Germinal center (tissue), 1 donor: ENCODE measurements around the gene LARP7.
"Not testable (repeated sequence)": the region's sequence is repeated elsewhere in the genome, so short reads cannot be mapped to it uniquely, and the experiment has no call there.

Experiments
- DNase-seq: peaks from one replicate; pipeline ENCODE4 v3.0.0; 2012; ENCODE audit warnings: mixed read lengths, low spot score

Gene LARP7

DNA sequence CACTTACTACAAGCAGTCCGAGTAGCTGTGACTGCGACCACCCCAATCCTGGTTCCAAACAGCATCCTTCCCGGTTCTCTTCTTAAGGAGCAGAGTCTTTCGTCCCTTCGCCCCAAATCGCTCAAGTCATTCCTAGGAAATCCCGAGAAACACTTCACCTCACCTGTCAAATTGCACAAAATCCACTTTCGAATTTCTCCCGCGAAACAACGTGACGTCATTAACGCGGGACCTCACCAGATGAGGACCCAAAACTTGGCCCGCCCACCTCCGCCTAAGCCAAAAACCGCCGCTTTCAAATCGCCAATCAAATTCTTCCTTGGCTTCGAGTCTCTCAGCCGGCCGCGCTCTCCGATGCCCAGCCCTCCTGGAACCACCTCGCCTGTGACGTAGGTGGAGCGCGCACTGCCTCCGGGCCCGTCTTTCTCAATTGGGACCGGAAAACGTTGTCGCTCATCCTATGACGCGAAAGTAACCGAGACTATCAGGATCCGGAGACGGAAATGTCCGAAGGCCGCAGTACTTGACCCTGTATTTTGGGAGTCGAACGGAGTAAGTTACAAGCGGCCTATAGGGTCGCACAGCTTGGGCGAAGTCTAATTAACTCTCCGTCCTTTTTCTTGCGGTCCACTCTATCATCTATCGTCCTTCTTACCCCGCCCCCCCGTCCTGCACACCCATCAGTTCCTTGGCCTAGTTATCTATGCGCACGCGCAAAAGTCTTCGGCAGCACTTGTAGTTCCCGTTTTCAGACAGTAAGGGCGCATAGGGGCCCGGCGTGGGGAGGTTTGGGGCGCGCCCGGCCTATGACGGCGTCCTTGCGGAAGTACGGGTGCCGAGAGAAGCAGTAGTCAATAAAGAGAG lies at the start of gene LARP7, which contains the start of gene ZGRF1:
Gene LARP7 (plus strand): TSS at position 456 of the 864 bp plus-strand sequence. CDS start 7,527 bp downstream, outside the sequence.
Gene ZGRF1 (minus strand): TSS at position 222 of the 864 bp plus-strand sequence. CDS start 3,733 bp downstream, outside the sequence.
- peak; percentile 90 for DNase-seq

DNA sequence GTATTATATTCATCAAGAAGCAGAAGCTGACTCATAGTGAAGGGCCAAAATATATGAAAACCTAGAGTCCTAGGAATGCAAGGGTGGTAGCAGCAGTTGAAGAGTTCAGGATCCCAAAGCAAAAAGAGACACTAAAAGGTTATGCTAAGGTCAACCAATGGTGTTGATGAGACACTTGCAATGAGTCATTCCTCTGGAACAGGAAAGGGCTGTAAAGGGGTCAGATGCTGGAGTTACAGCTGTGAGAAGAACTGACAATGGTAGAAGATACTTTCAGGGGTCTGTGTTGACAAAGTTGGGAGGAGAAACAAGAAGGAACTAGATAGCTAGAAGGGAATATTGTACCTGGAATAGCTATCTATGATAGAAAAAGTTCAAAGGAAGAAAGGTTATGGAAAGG lies 47.7 kb upstream of the LARP7 start:
- DNase-seq, result no peak

DNA sequence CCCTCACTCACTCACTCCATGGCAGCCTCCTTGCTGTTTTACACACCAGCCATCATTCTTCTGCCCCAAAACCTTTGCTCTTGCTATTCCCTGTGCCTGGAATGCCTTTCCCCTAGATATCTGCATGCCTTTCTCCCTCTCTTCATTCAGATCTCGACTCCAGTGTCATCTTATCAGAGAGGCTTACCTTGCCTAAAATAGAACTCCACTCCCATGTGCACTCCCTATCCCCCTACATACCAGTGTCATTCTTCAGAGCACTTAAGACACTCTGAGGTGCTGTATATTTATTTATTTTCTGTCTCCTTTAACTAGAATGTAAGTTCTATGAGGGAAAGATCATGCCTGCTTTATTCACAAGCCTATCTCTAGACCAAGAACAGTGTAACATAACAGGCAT lies 45.4 kb upstream of the LARP7 start:
- no peak for DNase-seq

DNA sequence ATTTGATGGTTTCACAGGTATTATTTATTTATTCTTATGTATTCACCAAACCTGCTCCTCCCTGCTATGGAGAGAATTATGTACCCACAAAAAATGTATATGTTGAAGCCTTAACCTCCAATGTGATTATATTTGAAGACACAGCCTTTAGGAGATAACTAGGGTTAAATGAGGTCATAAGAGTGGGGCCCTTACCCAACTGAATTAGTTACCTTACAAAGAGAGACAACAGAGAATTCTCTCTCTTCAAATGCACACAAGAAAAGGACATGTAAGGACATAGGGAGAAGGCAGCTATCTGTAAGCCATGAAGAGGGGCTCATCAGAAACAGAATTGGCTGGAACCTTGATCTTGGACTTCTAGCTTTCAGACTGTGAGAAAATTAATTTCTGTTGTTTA lies 44.2 kb upstream of the LARP7 start:
- no peak for DNase-seq

DNA sequence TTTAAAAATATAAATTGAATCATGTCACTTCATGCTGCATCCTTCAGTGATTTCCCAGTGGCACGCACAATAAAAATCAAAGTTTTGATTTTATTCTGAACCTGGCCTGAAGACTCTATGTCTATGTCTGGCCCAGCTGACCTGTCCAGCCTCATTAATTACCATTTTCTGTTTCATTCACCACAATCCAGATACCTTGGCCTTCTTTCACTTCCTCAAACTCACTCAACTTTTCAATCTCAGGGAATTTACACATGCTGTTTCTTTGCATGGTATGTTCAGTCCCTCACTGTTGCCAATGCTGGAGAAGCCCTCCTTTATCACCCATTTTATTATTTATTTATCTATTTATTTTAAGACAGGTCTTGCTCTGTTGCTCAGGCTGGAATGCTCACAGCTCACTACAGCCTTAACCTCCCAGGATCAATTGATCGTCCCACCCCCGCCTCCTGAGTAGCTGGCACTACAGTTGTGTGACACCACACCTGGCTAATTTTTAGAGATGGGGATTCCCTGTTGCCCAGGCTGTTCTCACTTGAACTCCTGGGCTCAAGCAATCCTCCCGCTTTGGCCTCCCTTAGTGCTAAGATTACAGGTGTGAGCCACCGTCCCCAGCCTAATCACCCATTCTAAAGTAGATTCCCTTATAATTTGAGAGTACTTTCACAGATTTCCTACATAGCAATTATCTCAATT lies 43.4 kb upstream of the LARP7 start:
- no peak for DNase-seq

DNA sequence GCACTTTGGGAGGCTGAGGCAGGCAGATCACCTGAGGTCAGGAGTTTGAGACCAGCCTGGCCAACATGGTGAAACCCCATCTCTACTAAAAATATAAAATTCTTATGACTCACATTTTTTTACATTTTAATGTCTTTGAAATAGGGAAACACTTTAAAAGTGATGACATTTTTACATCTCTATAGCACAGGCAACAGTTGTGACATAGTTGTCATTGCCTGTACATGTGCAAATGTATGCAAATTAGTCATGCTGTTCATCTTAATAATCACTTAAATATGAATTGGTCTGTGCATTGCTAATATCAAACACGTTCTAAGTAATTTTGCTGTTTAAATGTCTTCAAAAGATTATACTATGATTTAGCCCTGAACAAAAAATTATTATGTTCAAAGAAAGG lies 42.0 kb upstream of the LARP7 start:
- DNase-seq, result no peak

DNA sequence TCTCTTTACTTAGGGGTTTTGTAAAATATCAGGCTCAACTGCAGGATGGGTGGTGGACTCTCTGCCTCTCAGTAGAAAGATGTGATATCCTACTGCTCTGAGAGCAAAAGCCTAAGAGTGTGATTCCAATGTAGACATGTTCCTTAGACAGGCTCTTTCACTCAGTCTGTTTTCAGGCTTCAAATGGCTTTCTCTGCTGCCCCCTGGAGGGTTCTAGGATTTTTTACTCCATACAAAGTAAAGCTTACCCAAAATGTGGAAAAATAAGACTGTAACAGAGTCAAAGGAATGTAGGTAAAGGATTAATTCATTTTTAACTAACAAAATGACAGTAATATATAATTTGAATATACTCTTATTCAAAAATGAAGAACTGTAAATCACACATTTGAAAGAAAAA lies 32.4 kb upstream of the LARP7 start:
- peak; percentile 58 for DNase-seq

DNA sequence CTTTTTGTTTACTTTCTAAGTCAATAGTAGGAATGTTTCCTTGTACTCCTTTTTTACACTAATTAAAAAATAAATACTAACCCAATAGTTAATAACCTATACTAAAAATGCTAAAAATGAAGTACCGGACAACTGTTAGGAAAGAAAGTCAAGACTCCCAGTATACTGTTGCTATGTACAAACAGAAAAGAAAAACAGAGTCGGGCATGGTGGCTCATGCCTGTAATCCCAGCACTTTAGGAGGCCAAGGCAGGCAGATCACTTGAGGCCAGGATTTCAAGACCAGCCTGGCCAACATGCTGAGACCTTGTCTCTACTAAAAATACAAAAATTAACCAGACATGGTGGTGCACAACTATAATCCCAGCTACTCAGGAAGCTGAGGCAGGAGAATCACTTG lies 24.1 kb upstream of the LARP7 start:
- not testable (repeated sequence) for DNase-seq

DNA sequence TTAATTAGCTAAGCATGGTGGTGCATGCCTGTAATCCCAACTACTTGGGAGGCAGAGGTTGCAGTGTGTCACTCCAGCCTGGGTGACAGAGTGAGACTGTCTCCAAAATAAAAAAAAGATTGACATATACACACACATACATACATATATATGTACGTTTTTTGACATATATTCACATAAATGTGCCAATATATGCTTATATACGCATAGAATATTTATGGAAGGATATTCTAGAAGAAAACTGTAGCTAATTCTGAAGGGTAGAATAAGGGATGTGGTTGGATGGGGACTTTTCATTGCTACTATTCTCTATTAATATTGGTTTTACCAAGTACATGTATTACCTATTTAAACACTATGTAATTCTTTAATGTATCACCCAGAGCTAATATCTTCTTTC lies 20.0 kb upstream of the LARP7 start:
- no peak for DNase-seq

DNA sequence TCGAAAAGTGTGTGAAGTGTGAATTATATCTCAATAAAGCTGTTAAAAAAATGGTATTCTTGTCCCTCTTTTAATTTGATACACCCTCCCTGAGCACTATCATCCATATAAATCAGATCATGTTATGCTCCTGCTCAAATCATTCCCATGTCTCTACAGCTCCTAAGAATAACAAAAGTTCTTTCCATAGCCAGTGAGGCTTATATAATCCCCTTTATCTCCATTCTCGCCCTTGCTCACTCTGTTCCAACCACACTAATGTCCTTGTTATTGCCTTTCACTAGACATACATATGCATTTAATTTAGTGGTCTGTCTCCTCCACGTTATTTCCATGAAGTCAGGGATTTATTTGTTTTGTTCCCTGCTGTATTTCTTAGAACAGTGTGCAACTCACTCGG lies 10.7 kb upstream of the LARP7 start:
- DNase-seq, result no peak

DNA sequence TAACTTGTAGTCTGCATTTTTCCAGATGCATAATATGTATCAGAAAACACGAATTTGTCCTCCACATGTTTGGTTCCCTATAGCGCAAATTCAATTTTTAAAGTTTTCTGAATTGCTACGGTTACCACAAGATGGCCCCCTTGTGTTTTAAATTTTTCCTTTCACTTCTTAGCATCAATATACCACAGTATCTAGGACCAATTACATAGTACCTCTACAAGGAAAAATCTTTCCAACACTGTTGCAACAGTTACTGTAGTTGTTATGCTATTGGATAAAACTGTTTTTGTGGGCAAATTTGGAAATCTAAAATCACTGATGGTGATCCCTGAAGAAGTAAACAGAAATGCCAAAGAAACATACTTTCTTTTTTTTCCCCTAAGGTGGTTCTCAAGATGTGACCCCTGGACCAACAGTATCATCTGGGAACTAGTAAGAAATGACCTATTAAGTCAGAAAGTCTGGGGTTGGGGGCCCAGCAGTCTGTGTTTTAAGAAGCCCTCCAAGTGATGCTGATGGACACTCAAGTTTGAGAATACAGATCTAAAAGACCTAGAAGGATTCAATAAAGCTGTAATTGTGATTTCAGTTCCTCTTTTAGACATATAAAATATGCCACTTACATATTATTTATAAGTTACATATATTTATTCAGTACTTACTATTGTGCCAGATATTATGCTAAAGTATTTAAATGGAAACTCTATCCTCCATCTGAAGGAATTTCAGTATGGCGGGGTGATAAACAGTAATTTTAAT lies 3.3 kb upstream of the LARP7 start:
- peak; percentile 21 for DNase-seq

DNA sequence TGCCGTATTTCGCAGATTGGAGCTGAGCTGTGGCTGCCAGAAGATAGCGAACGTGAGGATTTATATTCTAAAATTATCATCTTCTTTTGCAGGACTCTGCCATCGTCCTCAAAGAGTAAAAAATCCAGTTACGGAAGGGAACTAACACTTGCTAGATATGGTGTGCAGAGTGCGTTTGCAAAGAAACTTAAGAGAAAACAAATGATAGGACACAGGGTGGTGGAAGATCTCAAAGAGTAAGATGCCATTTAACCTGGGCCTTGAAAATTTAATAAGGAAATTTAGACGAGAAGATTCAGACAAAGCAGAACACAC lies 566 bp downstream of the LARP7 start:
- no peak for DNase-seq

DNA sequence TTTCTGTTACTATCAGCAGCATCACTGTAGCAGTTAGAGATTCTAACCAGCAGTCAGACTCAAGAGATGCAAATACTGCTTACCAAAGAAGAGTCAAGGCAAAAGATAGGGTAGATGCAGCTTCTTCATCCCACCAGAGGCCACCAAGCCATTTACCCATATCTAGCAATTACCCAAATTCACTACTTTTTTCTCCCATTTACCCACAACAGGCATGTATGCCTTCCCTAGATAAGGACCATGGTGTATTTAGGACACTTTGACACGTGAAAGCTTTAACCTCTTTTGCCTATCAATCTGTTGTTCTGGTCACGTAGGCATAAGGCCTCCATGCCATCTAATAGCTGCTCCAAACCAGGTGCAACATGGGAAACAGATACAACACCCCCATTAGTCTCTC lies 5.6 kb downstream of the LARP7 start:
- DNase-seq, result no peak

DNA sequence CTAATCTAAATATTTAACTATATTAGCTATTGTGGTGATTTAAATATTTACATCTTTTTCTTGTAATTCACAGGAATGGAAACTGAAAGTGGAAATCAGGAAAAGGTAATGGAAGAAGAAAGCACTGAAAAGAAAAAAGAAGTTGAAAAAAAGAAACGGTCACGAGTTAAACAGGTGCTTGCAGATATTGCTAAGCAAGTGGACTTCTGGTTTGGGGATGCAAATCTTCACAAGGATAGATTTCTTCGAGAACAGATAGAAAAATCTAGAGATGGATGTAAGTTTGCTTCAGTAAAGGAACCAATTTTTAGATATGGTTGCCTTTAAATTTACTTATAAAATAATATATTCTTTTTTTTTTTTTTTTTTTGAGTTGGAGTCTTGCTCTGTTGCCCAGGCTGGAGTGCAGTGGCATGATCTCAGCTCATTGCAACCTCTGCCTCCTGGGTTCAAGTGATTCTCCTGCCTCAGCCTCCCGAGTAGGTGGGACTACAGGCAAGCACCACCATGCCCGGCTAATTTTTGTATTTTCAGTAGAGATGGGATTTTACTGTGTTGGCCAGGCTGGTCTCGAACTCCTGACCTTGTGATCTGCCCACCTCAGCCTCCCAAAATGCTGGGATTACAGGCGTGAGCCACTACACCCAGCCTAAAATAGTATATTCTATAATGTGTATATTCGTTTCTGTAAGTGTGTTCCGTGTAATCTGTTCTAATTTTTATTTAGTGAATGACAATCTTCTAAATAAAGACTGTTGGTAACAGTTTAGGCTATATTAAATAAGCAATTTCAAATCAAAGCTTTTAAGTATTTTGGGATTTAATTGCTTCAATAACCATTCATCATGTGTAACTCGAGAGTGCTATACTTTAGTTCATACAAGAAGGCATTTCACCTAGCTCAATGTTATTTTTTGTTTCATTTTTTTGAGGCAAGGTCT lies 7.9 kb downstream of the LARP7 start:
- not testable (repeated sequence) for DNase-seq

DNA sequence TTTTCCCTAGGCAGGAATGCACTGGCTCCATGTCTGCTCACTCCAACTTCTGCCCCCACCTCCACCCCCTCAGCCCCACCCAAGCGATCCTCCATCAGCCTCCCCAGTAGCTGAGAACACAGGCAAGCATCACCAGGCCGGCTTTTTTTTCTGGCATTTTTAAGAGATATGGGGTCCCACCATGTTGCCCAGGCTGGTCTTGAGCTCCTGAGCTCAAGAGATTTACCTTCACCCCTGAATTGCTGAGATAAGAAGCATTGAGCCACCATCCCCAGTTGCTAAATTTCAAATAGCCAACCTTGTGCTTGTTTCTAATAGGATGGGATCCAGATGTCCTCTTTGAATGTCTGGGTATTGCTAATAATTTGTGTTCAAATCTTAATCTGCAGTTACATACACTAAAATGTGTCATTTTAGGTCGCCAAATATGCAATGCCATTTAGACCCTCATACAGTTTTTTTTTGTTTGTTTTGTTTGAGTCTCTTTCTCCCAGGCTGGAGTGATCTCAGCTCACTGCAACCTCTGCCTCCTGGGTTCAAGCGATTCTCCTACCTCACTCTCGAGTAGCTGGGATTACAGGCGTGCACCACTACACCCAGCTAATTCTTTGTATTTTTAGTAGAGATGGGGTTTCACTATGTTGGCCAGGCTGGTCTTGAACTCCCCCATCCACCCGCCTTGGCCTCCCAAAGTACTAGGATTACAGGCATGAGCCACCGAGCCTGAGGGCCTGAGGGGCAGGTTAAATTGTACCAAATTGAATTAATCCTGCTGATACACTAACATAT lies 8.8 kb downstream of the LARP7 start:
- DNase-seq, result no peak

DNA sequence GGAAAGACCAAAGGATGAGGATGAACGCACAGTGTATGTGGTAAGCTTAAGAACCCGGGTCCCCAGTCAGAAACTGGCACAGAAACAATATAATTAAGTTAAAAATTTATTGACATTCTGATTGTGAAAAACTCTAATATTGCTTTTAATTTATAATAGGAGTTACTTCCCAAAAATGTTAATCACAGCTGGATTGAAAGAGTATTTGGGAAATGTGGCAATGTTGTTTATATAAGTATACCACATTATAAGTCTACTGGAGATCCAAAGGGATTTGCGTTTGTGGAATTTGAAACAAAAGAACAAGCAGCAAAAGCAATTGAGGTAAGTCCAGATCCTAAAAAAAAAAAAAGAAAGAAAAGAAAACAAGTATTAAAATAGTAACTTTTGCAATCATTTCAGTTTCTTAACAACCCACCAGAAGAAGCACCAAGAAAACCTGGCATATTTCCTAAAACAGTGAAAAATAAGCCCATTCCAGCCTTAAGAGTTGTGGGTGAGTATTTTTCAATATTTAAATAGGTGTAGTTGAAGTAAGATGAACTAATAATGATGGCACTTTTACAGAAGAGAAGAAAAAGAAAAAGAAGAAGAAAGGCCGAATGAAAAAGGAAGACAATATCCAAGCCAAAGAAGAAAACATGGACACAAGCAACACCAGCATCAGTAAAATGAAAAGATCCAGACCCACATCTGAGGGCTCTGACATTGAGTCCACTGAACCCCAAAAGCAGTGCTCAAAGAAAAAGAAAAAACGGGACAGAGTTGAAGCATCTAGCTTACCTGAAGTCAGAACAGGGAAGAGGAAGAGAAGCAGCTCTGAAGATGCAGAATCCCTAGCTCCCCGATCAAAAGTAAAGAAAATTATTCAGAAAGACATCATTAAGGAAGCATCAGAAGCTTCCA lies 9.9 kb downstream of the LARP7 start:
- no peak for DNase-seq

DNA sequence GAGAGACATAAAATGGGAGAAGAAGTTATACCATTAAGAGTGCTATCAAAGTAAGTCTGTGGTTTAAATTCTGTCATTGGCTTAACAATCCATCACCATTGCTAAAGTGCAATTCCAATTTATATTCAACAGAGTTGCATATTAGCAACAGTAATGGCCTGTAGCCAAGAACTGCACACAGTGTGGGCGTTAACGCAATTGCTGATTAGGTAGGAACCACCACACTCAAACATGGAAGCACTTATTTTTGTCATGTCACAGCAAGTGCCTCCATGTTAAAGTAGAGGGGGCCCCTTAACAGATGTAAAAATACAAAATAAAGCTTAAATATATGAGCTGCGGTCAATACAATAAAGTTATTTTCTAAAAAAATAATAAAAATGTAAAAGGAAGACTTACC lies 10.8 kb downstream of the LARP7 start:
- no peak for DNase-seq

DNA sequence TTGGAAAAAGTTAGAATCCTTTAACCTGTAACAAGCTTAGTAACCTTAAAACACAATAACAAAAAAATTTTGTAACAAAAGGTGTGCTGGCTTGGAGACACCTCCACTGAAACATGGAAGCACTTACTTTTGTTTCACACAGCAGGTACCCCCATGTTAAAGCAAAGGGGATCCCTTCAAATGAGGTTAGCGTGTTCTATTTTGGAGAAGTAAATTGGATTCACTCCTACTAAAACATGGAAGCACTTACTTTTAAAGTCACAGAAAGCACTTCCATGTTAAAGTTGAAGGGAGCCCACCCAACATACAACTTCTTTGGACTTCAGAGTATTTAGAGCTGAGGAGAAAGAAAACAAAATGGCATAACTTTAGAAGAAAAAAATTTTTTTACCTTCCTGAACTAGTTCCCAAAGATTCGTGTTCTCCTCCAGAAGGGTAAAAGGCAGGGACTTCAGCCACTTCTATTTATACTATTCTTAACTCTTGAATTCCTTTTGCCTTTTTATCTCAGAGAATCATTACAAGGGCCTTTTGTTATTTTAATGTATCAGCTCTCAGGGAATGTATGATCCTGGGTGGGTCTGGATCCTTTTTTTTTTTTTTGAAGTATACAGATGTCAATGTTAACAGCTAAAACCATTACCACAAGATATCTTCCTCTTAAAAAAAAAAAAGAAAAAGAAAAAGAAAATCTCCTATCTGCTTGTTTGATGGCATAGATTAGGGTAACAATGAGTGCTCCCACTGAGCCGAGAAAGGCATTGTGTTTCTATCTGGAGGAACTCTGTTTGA lies 11.5 kb downstream of the LARP7 start:
- no peak for DNase-seq

DNA sequence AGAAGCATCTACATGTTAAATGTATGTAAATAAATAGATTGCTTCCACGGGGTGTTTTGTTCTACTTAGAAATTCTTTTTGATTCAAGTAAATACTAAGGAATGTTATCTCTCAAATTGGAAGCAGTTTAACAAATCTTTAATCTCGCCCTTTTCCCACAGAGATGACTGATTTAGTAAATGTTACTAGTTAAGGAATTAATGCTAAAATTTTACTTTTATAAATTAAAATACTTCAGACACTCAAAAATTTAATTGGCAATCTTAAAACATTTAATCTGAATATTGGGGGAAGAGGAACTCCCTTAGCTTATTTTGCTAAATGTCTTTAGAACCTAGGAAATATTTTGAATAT lies 12.1 kb downstream of the LARP7 start:
- no peak for DNase-seq
